Dendritic cell treated with granulocyte-macrophage colony-stimulating factor and Interleukin-4, amounts not matched to agents 40 ng/mL and 50 ng/mL, for 4 days (primary cell): Measurements from ENCODE around the gene GATA6.
"Not testable (repeated sequence)": the region's sequence is repeated elsewhere in the genome, so short reads cannot be mapped to it uniquely, and the experiment has no call there.

Experiments used
- H3K27ac Mint-ChIP-seq: one replicate; pipeline ENCODE4 v1.8.0; 2022; ENCODE audit warnings: mild to moderate bottlenecking, mixed read lengths
- H3K27me3 Mint-ChIP-seq: one replicate; pipeline ENCODE4 v1.8.0; 2022; ENCODE audit warnings: mild to moderate bottlenecking, mixed read lengths
- H3K36me3 Mint-ChIP-seq: one replicate; pipeline ENCODE4 v1.8.0; 2022; ENCODE audit warnings: low read depth, mixed read lengths
- H3K4me1 Mint-ChIP-seq: one replicate; pipeline ENCODE4 v1.8.0; 2022; ENCODE audit warnings: low read depth, mixed read lengths
- H3K4me3 Mint-ChIP-seq: one replicate; pipeline ENCODE4 v1.8.0; 2022; ENCODE audit warnings: mild to moderate bottlenecking, moderate library complexity, mixed read lengths
- H3K9me3 Mint-ChIP-seq: one replicate; pipeline ENCODE4 v1.8.0; 2022; ENCODE audit warnings: mixed read lengths
- intact Hi-C: fragments of 100-400 bp; cut with micrococcal nuclease; formaldehyde crosslinking; loops from one replicate; pipeline ENCODE4 v1.15.0; 2022

The GATA6 gene

GRCh38 chr18:22196943-22197342, 27.6 kb downstream of the GATA6 start:
- H3K9me3 Mint-ChIP-seq, H3K36me3 Mint-ChIP-seq, H3K4me1 Mint-ChIP-seq, H3K27ac Mint-ChIP-seq, intact Hi-C loops, H3K4me3 Mint-ChIP-seq: not testable (repeated sequence)
- H3K27me3 Mint-ChIP-seq = peaks cover 24% of the 10 kb centered on the region

- H3K27ac Mint-ChIP-seq = no peak overlapping the region
- no peaks in the 10 kb centered on the region for H3K9me3 Mint-ChIP-seq
- intact Hi-C loops = no loop called here
- no peak overlapping the region for H3K4me3 Mint-ChIP-seq
- peaks cover 21% of the 10 kb centered on the region for H3K27me3 Mint-ChIP-seq
- H3K36me3 Mint-ChIP-seq = no peaks in the 10 kb centered on the region
- H3K4me1 Mint-ChIP-seq = no peaks in the 10 kb centered on the region
Measured at GRCh38 chr18:22197668-22198067, 28.3 kb downstream of the GATA6 start.

DNA sequence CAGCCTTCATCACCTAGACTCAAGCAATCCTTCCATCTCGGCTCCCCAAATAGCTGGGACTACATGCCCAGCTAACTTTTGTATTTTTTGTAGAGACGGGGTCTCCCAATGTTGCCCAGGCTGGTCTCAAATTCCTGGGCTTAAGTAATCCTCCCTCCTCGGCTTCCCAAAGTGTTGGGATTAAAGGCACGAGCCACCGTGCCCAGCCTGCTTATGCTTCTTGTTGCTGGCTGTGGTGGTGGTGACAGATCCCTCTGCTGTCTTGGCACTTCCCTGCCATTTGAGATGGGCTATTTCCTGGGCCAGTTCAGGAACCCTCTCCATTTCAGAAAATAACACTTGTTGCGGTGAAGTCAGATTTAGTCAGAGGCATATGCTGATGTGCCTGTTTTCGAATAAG, 28.8 kb downstream of the GATA6 start:
- Mint-ChIP-seq H3K36me3 (no peaks in the 10 kb centered on the region), H3K27ac (no peak overlapping the region), H3K4me1 (no peaks in the 10 kb centered on the region), H3K9me3 (no peaks in the 10 kb centered on the region), H3K27me3 (peaks cover 20% of the 10 kb centered on the region), H3K4me3 (no peak overlapping the region)
- intact Hi-C loops = no loop called here

DNA sequence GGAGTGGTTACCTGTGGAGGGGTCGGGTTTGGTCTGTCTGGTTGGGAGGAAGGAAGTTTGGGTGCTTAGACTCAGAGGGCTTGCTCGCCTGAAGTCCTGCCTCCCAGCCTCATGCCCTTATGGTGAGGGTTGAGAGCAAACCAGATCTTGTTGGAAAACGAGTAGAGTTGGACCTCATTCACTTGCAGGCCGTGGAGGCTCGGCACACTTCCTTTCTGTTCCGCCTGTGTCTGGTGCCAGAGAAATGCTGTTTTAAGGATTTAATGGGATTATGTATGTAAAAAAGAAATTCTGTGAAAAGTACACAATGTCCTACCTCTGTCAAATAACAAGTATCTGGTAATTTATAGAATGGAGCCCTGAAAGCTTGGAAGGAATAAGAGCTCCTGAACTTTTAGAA, 29.6 kb downstream of the GATA6 start:
- Mint-ChIP-seq H3K36me3 (no peaks in the 10 kb centered on the region), H3K27ac (no peak overlapping the region), H3K4me1 (no peaks in the 10 kb centered on the region), H3K4me3 (no peak overlapping the region), H3K9me3 (no peaks in the 10 kb centered on the region), H3K27me3 (peaks cover 16% of the 10 kb centered on the region)
- intact Hi-C loops = no loop called here

DNA sequence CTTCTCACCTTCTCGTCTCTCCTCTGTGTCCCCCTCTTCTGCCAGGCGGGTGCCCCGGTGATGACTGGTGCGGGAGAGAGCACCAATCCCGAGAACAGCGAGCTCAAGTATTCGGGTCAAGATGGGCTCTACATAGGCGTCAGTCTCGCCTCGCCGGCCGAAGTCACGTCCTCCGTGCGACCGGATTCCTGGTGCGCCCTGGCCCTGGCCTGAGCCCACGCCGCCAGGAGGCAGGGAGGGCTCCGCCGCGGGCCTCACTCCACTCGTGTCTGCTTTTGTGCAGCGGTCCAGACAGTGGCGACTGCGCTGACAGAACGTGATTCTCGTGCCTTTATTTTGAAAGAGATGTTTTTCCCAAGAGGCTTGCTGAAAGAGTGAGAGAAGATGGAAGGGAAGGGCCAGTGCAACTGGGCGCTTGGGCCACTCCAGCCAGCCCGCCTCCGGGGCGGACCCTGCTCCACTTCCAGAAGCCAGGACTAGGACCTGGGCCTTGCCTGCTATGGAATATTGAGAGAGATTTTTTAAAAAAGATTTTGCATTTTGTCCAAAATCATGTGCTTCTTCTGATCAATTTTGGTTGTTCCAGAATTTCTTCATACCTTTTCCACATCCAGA, 31.3 kb downstream of the GATA6 start:
- H3K27me3 Mint-ChIP-seq = peaks cover 13% of the 10 kb centered on the region
- H3K27ac Mint-ChIP-seq = no peak overlapping the region
- H3K9me3 Mint-ChIP-seq = no peaks in the 10 kb centered on the region
- H3K36me3 Mint-ChIP-seq = no peaks in the 10 kb centered on the region
- H3K4me3 Mint-ChIP-seq = no peak overlapping the region
- intact Hi-C loops = no loop called here
- H3K4me1 Mint-ChIP-seq = no peaks in the 10 kb centered on the region

- no peaks in the 10 kb centered on the region for H3K4me1 Mint-ChIP-seq
- H3K27ac Mint-ChIP-seq = no peak overlapping the region
- H3K27me3 Mint-ChIP-seq = peaks cover 15% of the 10 kb centered on the region
- no peaks in the 10 kb centered on the region for H3K9me3 Mint-ChIP-seq
- H3K36me3 Mint-ChIP-seq = no peaks in the 10 kb centered on the region
- intact Hi-C loops = no loop called here
- no peak overlapping the region for H3K4me3 Mint-ChIP-seq
Measured at GRCh38 chr18:22203035-22203434, 33.6 kb downstream of the GATA6 start.

- Mint-ChIP-seq H3K27me3 (peaks cover 12% of the 10 kb centered on the region), H3K36me3 (no peaks in the 10 kb centered on the region), H3K9me3 (no peaks in the 10 kb centered on the region), H3K4me1 (no peaks in the 10 kb centered on the region), H3K4me3 (no peak overlapping the region), H3K27ac (no peak overlapping the region)
- intact Hi-C loops = no loop called here
Measured at GRCh38 chr18:22203536-22204213, 34.3 kb downstream of the GATA6 start.

DNA sequence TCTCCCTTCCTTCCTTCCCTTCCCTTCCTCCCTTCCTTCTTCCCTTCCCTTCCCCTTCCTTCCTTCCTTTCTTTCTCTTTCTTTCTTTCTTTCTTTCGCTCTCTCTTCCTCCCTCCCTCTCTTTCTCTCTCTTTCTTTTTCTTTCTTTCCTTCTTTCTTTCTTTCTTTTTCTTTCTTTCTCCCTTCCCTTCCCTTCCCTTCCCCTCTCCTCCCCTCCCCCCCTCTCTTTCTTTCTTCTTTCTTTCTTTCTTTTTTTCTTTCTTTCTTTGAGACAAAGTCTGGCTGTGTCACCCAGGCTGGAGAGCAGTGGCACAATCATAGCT, 34.8 kb downstream of the GATA6 start:
- intact Hi-C loops = no loop called here
- Mint-ChIP-seq H3K4me1 (no peaks in the 10 kb centered on the region), H3K27me3 (peaks cover 7% of the 10 kb centered on the region), H3K27ac (no peak overlapping the region), H3K9me3 (no peaks in the 10 kb centered on the region), H3K36me3 (no peaks in the 10 kb centered on the region), H3K4me3 (no peak overlapping the region)

DNA sequence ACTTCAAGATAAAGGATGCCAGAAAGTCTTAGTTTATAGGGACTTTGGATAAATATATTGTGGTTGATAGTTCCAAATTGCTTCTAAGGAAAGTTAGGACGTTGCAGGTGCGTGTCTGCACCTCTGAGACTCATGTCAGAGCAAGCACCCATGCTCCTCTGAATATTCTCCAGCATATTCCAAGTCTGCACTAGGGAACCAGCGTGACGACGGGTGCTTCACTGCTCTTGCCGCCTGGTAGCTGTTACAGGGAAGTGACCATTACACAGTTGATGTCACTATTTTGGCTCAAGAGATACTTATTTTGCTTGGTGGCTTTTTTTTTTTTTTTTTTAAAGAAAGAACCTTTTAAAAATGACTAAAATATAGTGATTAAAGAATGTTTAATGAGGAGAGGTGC, 35.6 kb downstream of the GATA6 start:
- Mint-ChIP-seq H3K36me3 (no peaks in the 10 kb centered on the region), H3K27me3 (peaks cover 7% of the 10 kb centered on the region), H3K4me3 (no peak overlapping the region), H3K27ac (no peak overlapping the region), H3K9me3 (no peaks in the 10 kb centered on the region), H3K4me1 (no peaks in the 10 kb centered on the region)
- intact Hi-C loops = no loop called here

- H3K4me1 Mint-ChIP-seq = no peaks in the 10 kb centered on the region
- intact Hi-C loops = no loop called here
- no peak overlapping the region for H3K27ac Mint-ChIP-seq
- H3K36me3 Mint-ChIP-seq = no peaks in the 10 kb centered on the region
- H3K9me3 Mint-ChIP-seq = no peaks in the 10 kb centered on the region
- peaks cover 7% of the 10 kb centered on the region for H3K27me3 Mint-ChIP-seq
- no peak overlapping the region for H3K4me3 Mint-ChIP-seq
Measured at GRCh38 chr18:22207021-22207758, 37.8 kb downstream of the GATA6 start.

DNA sequence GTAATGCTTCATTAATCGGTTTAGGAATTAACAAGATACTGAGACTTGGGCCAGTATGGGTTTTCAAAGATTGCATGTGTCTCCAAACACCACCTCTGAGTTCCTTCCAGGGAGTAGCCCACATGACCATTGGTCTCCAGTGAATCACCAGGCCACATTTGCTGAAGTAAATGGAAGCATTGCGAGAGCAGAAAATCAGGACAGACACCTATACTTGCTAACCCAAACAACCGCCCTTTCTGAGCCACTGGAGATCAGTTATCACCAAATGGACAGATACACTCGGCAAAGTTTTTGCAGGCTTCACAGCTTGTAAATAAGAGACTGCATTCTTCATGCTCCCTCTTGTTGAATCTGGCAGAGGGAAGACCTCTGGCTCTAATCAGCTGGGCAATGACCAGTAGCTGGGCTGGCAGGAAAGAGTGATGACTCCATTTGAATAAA, 40.9 kb downstream of the GATA6 start:
- Mint-ChIP-seq H3K9me3 (no peaks in the 10 kb centered on the region), H3K4me1 (no peaks in the 10 kb centered on the region), H3K27ac (no peak overlapping the region), H3K36me3 (no peaks in the 10 kb centered on the region), H3K27me3 (peaks cover 3% of the 10 kb centered on the region), H3K4me3 (no peak overlapping the region)
- intact Hi-C loops = no loop called here

DNA sequence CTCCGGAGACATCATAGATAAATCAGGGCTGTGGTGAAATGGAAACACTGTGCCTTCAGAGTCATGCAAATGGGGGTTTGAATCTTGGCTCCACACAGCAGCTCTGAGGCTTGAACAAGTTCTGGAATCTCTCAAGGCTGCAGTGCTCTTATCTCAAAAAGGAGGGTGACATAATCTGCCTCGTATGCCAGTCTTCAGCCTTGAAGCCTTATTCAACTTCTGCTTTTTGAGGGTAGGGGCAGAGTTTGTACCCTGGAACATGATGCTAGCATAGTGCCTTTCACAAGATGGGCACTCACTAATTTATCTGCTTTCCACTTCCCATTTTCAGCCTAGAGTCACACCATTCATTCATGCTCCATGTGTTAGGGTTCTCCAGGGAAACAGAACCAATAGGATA, 42.3 kb downstream of the GATA6 start:
- intact Hi-C loops = no loop called here
- H3K9me3 Mint-ChIP-seq = no peaks in the 10 kb centered on the region
- H3K27me3 Mint-ChIP-seq = peaks cover 3% of the 10 kb centered on the region

GRCh38 chr18:22213333-22213973, 44.1 kb downstream of the GATA6 start:
- no peak overlapping the region for H3K27ac Mint-ChIP-seq
- intact Hi-C loops = no loop called here
- peaks cover 3% of the 10 kb centered on the region for H3K27me3 Mint-ChIP-seq
- H3K4me3 Mint-ChIP-seq = no peak overlapping the region
- H3K4me1 Mint-ChIP-seq = no peaks in the 10 kb centered on the region
- no peaks in the 10 kb centered on the region for H3K36me3 Mint-ChIP-seq
- no peaks in the 10 kb centered on the region for H3K9me3 Mint-ChIP-seq

More for the DNA sequence above, 42.3 kb downstream of the GATA6 start:
- no peaks in the 10 kb centered on the region for H3K36me3 Mint-ChIP-seq
- no peak overlapping the region for H3K4me3 Mint-ChIP-seq
- no peaks in the 10 kb centered on the region for H3K4me1 Mint-ChIP-seq
- no peak overlapping the region for H3K27ac Mint-ChIP-seq
